Stimulated activated CD4-positive, alpha-beta T cell treated with anti-CD3 and anti-CD28 coated beads, TNF-alpha, amount 100 ng/mL, for 24 hours (primary cell): ENCODE results near the gene CRELD1.
"Not testable (repeated sequence)": the region's sequence is repeated elsewhere in the genome, so short reads cannot be mapped to it uniquely, and the experiment has no call there.

ENCODE experiments used
- DNase-seq, 3 experiments: peaks; one replicate each; pipeline ENCODE4 v3.0.0-alpha.2; 2020; ENCODE audit warnings: low read depth in 3 of 3

CRELD1 gene

DNA sequence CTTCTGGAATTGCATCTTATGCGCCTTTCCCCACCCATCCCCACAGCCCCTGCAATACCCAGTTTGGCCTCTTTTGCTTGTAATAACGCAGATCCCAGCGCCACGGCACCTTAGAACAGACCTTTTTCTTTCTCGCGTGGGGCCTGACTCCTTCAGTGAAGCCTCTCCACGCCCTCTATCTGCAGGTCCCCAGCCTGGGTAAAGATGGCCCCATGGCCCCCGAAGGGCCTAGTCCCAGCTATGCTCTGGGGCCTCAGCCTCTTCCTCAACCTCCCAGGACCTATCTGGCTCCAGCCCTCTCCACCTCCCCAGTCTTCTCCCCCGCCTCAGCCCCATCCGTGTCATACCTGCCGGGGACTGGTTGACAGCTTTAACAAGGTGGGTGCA is 594 bp downstream of the CRELD1 start:
- no peak for DNase-seq

DNA sequence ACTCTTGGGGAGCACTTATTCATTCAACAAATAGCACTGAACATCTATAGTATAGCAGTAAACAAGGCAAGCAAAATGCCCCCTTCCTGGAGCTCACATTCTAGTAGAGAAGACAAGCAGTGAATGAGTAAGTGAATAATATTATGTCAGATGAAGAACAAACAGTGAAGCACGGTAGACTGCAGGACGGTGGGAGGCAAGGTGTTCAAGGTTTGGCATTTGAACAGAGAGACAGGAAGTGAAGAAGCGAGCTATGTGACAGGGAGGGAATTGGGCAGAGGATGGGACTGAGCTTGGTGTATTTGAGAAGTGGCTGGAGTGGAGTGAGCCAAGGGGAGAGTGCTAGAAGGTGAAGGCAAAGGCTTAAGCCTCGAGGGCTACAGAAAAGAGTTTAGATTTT is 1.4 kb downstream of the CRELD1 start:
- no peak for DNase-seq

GRCh38 chr3:9935966-9936510 is 2.4 kb downstream of the CRELD1 start:
- DNase-seq = no peak

DNA sequence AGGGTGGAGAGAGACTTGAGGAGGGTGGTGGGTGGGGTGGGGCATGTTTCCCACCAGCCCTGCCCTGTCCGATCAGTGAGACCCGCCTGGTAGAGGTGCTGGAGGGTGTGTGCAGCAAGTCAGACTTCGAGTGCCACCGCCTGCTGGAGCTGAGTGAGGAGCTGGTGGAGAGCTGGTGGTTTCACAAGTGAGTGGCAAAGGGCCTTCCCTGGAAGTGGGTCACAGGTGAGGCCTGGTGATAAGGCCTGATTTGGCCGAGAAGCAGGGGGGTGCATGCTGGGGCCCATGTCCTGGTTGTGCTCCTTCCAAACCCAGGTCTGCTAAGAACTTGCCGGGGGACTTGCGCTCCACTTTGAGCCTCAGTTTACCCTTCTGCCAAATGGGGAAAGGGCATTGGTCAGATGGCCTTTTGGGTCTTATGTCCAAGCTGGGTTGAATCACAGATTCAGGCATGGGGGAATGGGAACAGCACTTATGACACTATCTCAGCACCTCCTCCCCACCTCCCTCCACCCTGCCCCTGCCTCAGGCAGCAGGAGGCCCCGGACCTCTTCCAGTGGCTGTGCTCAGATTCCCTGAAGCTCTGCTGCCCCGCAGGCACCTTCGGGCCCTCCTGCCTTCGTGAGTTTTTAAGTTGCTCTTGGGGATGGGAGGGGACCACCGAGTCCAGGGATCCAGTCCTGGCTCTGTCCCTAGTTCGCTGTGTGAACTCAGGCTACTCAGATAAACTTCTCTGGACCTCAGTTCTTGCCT is 4.0 kb downstream of the CRELD1 start:
- DNase-seq = no peak

GRCh38 chr3:9938966-9939365 is 5.3 kb downstream of the CRELD1 start:
- no peak for DNase-seq

- DNase-seq = not testable (repeated sequence)
Observed at GRCh38 chr3:9939906-9940305, 6.3 kb downstream of the CRELD1 start.

GRCh38 chr3:9940746-9941145 is 7.1 kb downstream of the CRELD1 start:
- DNase-seq = no peak

GRCh38 chr3:9942164-9942563 is 8.5 kb downstream of the CRELD1 start:
- DNase-seq = no peak

- no peak for DNase-seq
Observed at GRCh38 chr3:9942934-9943690, 9.5 kb downstream of the CRELD1 start.

- DNase-seq = no peak
Observed at GRCh38 chr3:9944271-9944670, 10.6 kb downstream of the CRELD1 start.

DNA sequence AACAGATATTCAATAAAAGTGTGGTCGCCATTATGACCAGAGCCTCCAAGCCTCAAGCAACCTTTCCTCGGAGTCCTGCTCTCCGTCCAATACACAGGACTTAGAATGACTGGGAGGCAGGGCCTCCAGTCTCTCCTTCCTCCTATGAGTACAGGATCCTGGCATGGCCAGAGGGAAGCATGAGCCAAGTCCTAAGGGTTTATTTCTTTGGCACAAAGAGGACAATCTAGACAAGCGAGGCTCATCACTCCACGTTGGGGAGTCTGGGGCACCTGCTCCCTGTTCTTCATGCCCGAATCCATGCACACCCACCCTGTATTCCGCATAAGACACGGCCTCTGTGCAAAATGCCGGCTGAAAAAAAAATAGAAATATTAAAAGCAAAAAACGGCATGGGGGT is 11.7 kb downstream of the CRELD1 start:
- no peak for DNase-seq

- peak; percentile 52 to 77 (median 59) for DNase-seq
Observed at GRCh38 chr3:9946112-9947024, 12.7 kb downstream of the CRELD1 start.

DNA sequence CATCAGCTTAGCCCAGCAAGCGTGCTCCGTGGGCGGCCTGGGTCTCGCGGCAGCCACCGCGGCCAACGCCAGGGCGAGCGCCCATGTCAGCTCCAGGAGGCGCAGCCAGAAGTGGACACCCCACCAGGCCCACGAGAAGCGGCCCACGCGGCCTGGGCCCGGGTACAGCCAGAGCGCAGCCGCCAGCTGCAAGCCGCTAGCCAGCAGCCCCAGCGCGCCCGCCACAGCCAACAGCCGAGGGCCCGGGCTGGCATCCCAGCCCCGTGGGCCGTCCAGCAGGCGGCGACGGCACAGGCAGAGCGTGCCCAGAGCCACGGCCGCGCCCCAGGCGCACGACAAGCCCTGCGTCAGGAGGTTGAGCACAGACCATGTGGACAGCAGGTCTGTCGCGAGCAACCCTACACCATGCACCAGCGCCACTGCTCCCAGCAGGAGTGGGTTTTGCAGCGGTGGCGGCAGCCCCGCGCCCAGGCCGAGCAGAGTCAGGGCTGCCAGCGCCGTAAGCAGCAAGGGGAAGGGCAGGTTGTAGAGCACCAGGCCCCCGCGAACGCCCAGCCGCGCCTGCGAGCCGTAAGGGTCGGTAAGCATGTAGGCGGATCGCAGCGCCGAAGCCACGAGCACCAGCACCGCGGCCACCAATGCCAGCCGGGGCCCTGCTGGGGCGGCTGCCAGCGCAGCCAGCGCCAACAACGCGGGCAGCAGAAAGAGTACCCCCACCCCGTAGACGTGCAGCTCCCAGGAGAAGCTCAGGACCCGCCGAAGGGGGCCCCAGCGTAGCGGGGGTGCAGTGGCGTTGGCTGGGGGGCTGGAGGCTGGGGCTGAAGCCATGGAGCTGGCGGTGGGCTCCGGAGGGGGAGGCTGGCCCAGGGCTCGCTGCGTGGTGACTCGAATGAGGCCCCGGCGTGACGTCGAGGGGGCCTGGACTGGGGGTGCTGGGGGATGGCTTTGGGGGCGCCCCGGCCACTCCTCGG is 13.7 kb downstream of the CRELD1 start:
- no peak for DNase-seq

DNA sequence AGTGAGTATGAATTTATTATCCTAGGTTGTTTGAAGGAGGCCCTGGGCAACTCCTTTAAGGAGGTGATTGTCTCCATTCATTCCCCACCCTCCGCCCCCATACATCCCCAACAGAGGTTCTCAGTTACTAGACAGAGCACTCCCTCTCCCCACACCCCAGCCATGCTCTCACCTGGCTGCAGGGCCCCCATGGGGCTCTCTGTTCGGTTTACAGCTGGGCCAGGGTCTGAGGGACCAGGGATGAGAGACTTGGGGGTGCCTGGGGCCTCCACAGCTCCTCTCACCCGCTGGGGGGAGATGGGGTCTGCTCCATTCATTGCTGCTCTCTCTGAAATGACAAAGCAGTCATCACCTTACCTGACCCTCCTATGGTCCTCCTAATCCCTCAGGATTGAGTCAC is 15.0 kb downstream of the CRELD1 start:
- no peak for DNase-seq

GRCh38 chr3:9949115-9949514 is 15.5 kb downstream of the CRELD1 start:
- DNase-seq = no peak

DNA sequence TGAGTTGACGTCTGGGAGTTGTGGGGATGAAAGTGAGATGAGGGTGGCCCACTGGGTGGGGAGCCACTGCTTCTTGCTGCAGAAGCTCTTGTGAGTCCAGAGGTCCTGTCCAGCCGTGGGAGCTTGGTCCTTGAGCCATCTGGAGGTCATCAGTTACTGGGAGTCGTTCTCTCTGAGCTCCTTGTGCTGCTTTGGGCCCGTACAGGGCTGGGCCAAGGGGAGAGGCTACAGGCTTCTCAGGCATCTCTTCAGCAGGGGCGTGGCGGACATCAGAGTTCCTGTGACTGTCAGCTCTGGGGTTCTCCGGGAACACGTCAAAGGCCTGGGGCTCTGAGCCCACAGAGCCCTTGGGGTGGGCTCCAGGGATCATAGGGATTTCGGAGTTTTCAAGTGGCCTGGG is 16.0 kb downstream of the CRELD1 start:
- DNase-seq = no peak

GRCh38 chr3:9951126-9951525 is 17.5 kb downstream of the CRELD1 start:
- DNase-seq = no peak

DNA sequence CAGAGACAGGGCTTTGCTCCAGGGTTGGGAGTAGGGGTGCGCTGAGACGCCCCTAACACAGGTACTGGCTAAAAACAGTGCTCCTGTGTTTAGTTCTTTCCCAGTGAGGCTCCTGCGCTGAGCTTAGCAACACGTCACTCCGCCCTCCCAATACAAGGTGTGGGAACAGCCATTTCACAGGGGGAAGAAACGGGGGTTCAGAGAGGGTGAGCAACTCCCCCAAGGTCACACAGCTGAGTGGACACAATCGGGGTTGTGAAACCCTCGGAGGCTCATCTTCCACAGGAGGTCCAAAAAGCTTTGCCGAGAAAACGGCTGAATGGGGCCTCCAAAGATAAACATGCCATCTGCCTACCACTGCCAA is 17.9 kb downstream of the CRELD1 start:
- no peak for DNase-seq

GRCh38 chr3:9951962-9952805 is 18.6 kb downstream of the CRELD1 start, which contains the start of gene PRRT3:
Gene PRRT3, minus strand, starts transcription at chr3:9952408. Its CDS starts 2,293 bp downstream, at chr3:9950115.
- peak; percentile 31 to 61 (median 40) for DNase-seq

- no peak for DNase-seq
Observed at GRCh38 chr3:9955067-9955502, 21.5 kb downstream of the CRELD1 start.
